ENCODE data around the gene SLC9B1. TPM values are rescaled to one million over a fixed set of nuclear protein-coding genes. Genes with fewer than 3 reads are reported as not detected.

The SLC9B1 gene
- total and polyA plus RNA-seq, 2 of the 13 experiments (the other 11 are each of a cell fraction or from before 2014, with no cell fraction given), result 0.17 to 0.20 TPM

GRCh38 chr4:103019308-103020124 is at the start of gene SLC9B1 (continued):
- TF ChIP-seq THAP9 (CRISPR knock-in tag; IDR thresholded peaks at IDR 0.05; ENCODE audit: borderline replicate concordance) (peak; percentile 57; the same call in 1 of the 2 replicates), IRF9 (CRISPR knock-in tag; IDR thresholded peaks at IDR 0.05; ENCODE audit: borderline replicate concordance) (peak; percentile 56; the same call in 1 of the 2 replicates), ZBTB1 (CRISPR knock-in tag; IDR thresholded peaks at IDR 0.05; ENCODE audit: borderline replicate concordance) (no peak), NFATC3 (CRISPR knock-in tag; IDR thresholded peaks at IDR 0.05) (no peak), ATF7 (IDR thresholded peaks at IDR 0.05) (no peak), ATF7 (CRISPR knock-in tag; IDR thresholded peaks at IDR 0.05) (0 out of 2 replicates have a peak, but pooled peaks have one; percentile 49), ZNF430 (CRISPR knock-in tag; IDR thresholded peaks at IDR 0.05) (peak; percentile 85; the same call in 1 of the 2 replicates), MAZ (IDR thresholded peaks at IDR 0.05; ENCODE audit: borderline replicate concordance, low read depth, low read length) (peak; percentile 73), MAZ (CRISPR knock-in tag; IDR thresholded peaks at IDR 0.05; ENCODE audit: low read depth) (peak; percentile 91), CCDC6 (CRISPR knock-in tag; IDR thresholded peaks at IDR 0.05) (no peak), YEATS4 (CRISPR knock-in tag; IDR thresholded peaks at IDR 0.05; ENCODE audit: borderline replicate concordance) (peak; percentile 81), ZNF773 (CRISPR knock-in tag; IDR thresholded peaks at IDR 0.05; ENCODE audit: borderline replicate concordance) (no peak), AKNA (CRISPR knock-in tag; IDR thresholded peaks at IDR 0.05; ENCODE audit: borderline replicate concordance) (no peak; the same call in 1 of the 2 replicates), HNRNPK (IDR thresholded peaks at IDR 0.05; ENCODE audit: low read depth, low read length, poor library complexity, severe bottlenecking) (peak; percentile 32), GLI4 (CRISPR knock-in tag; IDR thresholded peaks at IDR 0.05; ENCODE audit: borderline replicate concordance) (no peak), SIN3B (IDR thresholded peaks at IDR 0.05; ENCODE audit: low read length) (no peak), ZBTB34 (CRISPR knock-in tag; IDR thresholded peaks at IDR 0.05) (peak; percentile 74; the same call in 1 of the 2 replicates), ZKSCAN1 (IDR thresholded peaks at IDR 0.05; ENCODE audit: low read length) (no peak), RAD21 (CRISPR knock-in tag; IDR thresholded peaks at IDR 0.05) (peak; percentile 13; the same call in 1 of the 2 replicates)
